Stimulated activated CD8-positive, alpha-beta memory T cell treated with anti-CD3 and anti-CD28 coated beads, Interleukin-2, amount 100 ng/mL, for 48 hours (primary cell): Measurements from ENCODE around the gene SNTB2.
A peak's percentile ranks its signal among the peaks of the same experiment; 100 is the strongest.

Source experiments
- DNase-seq, 2 donors: peaks; one replicate each; pipeline ENCODE4 v3.0.0-alpha.2; 2020; ENCODE audit warnings: low read depth in 2 of 2

Gene SNTB2

GRCh38 chr16:69318911-69319289 lies 131.9 kb downstream of the SNTB2 start:
- DNase-seq: no peak

GRCh38 chr16:69319381-69319780 lies 132.4 kb downstream of the SNTB2 start:
- DNase-seq: no peak

DNA sequence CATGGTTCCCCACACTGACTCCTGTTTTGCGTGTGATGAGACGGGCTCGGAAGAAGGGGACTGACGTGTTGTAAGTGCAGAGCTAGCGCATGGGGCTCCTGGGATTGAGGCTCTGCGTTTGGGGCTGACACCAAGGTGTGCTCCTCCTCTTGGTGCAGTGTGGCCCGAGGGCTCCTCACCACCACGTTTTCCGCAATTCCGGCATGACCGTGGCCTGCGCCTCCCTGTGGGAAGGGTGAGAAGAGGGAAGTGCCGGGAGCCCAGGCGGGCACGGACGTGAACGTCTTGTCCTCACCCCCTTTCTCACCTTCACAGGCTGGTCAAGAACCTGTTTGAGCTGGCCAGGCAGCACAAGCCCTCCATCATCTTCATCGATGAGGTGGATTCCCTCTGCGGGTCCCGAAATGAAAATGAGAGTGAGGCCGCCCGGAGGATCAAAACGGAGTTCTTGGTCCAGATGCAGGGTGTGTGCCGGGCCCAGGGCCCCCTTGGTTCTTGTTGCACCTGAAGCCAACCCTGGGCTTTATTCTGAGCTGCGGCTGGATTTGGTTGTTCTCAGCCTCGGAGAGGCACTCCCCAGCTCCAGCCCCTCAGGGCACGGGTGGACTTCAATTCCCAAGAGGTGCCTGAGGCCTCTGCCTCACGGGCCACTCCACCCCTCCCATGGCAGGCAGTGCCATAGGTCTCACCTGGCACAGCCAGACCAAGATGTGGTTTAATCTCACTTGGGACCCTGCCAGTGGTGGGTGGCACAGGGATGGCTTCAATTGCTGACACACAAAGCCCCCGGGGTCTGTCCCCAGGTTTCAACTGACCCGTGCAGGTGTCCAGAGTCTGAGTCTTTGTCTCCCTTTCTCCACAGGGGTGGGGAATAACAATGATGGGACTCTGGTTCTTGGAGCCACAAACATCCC lies 133.1 kb downstream of the SNTB2 start:
- no peak for DNase-seq

DNA sequence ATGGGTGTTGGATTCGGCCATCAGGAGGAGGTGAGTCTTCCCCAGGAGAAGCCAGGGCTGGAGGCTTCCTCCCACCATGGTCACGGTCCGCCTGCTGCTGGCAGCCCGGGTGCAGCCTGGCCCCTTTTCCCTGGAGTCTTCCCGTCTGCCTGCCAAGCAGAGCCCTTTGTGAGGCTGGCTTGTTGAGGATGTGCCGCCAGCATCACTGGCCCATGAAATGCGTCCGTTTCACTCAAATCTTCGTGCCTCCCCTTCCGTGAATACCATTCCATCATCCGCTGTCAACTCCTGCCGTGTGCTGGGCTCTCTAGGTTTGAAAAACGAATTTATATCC lies 133.7 kb downstream of the SNTB2 start:
- DNase-seq: no peak

DNA sequence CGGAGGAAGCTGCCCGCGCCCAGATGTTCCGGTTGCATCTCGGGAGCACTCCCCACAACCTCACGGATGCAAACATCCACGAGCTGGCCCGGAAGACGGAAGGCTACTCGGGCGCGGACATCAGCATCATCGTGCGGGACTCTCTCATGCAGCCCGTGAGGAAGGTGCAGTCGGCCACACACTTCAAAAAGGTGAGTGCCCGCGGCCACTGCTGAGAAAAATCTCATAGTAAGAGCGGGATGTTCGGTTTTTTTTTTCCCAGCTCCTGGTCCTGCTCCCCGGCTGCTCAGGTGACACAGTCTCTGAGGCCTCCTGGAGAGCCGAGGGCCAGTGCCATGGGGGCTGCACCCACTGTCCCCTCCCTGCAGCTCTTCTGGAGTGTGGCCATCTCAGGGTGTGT lies 134.1 kb downstream of the SNTB2 start:
- no peak for DNase-seq

- DNase-seq: no peak
Observed at GRCh38 chr16:69322343-69322742, 135.4 kb downstream of the SNTB2 start.

DNA sequence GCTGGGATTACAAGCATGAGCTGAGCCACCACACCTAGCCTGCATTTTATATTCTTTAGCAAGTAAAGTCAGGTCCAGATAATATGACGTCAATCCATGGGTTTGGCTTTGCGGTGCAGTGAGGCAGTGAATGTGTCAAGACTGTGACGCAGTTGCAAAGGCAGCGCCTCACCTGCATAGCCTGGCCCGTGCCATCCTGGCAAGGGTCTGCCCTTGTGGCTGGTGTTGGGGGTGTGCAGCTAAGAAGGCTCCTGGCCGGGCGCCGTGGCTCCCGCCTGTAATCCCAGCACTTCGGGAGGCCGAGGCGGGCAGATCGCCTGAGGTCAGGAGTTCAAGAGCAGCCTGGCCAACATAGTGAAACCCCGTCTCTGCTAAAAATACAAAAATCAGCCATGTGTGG lies 136.5 kb downstream of the SNTB2 start:
- no peak for DNase-seq

DNA sequence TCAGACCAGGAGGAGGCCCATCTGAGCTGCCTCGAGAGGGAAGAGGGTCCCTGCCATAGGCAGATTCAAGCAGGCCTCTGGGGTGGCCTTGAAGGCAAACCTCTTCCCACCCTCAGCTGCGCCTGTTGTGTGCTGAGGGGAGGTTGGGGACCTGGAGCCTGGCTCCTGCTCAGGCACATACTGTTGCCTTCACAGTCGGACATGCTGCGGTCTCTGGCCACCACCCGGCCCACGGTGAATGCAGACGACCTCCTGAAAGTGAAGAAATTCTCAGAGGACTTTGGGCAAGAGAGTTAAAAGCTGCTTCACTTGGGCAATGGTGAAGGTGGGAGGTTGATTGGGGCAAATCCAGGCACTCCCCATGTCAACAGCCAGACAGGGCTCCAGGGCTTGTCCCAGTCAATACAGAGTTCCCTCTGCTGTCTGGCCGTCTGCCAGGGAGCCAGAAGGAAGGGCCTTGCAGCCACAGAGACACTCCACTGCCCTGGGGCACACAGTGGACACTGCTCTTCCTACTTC lies 137.1 kb downstream of the SNTB2 start:
- no peak for DNase-seq

- DNase-seq: no peak
Observed at GRCh38 chr16:69324585-69325253, 137.8 kb downstream of the SNTB2 start.

GRCh38 chr16:69325784-69326171 lies 138.8 kb downstream of the SNTB2 start:
- DNase-seq: no peak

- DNase-seq: no peak
Observed at GRCh38 chr16:69326172-69326873, 139.4 kb downstream of the SNTB2 start.

DNA sequence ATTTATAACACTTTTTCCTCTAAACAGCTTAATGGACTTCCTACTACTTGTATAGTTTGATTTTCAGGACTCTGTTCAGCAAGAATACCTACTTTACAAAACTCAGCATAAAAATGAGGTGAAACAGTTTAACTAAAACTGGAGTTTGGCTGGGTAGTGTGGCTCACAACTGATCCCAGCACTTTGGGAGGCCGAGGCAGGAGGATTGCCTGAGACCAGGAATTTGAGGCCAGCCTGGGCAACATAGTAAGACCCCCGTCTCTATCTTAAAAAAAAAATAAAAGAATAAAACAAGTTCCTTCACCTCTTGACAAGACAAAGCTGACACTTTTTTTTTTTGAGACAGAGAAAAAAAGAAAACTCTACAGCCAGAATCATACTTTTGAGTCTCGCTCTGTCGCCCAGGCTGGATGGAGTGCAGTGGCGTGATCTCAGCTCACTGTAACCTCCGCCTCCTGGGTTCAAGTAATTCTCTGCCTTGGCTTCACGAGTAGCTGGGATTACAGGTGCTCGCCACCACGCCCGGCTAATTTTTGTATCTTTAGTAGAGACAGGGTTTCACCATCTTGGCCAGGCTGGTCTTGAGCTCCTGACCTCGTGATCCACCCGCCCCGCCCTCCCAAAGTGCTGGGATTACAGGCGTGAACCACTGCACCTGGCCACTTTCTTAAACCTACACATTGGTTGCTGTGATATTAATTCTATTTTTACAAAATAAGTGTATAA lies 140.8 kb downstream of the SNTB2 start:
- no peak for DNase-seq

DNA sequence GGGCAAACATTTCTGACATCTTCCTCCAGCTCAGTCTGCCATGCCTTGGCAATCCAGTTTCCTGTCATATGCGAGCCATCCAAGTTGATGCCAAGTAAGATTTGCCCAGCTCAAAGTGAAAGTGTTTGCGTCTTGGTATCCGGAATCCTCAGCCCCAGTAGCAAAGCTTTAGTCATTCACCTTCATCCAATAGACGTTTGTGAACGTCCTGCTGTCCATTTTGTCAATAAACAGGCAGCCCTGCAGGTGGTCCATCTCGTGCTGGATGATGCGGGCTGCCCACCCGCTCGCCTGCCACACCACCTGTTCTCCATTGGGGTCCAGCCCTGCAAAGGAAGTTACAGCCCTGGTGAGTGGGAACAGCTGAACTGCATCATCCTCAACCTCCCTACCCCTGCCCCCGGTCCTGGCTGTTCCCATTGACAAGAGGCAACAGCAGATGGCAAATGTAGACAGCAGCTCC lies 141.9 kb downstream of the SNTB2 start:
- DNase-seq: no peak

DNA sequence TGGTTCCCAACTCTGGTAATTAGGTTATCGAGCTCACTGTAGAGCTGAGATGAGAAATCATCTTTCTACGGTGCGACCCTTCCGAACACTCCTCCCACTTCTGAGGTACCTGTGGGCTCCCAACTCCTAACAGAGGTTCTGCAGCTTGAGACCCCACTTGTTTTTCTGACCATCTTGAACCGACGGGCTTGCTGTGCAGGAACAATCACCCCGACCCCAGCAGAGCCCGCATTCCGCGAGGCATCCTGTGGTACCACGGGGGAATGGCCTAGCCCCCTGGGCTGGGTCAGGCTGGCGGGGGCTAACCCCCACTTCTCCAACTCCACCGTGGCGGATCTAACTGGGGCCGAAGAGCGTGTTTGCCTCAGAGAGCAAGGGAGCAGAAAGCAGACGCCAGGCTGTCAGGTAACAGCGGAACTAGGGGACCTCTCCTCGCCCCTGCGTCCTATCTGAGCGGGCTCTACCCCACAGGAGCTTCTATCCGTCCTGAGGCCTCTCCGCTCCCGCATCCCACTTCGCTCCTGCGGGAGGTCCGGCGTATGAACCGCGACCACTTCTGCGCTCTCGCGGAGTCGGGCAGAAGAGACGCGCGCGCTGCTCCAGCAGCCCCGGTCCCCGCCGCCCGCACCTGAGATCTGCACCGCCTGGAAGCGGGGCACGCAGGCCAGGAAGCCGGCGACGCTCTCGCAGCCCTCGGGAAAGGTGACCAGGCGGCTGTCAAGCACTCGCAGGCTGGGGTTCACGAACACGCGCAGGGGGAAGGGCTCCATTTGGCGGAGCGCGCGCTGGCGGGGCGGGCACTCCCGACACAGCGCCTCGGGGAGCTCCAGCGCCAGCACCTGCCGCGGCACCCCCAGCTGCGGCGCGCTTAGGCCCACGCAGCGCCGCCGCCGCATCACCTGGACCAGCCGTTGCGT lies 142.7 kb downstream of the SNTB2 start:
- peak in 1 of 2 donors; percentile 30 for DNase-seq

- peak; percentile 82 to 83 for DNase-seq
Observed at GRCh38 chr16:69330286-69331109, 143.5 kb downstream of the SNTB2 start, which contains the start of gene PDF. TSS of gene PDF (minus strand) at chr16:69330588. CDS start at chr16:69330570, 18 bp downstream.

DNA sequence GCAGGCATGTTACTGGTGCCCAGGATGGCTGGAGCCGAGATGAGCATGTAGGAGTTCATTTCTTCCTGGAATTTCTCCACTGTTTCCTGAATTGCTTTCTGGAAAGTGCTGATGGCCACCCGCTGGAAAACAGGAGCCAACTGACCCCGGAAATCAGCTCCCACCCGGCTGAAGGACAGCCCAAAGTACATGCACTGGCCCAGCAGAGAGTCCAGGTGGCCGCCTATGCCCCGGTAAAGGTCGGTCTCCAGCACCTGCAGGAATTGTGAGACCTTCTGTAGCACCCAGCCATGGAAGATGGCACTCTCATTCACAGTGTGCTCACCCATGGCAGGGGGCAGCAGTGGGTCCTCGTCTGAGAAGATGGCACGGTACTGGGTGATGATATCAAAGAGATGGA lies 147.7 kb downstream of the SNTB2 start:
- DNase-seq: no peak

DNA sequence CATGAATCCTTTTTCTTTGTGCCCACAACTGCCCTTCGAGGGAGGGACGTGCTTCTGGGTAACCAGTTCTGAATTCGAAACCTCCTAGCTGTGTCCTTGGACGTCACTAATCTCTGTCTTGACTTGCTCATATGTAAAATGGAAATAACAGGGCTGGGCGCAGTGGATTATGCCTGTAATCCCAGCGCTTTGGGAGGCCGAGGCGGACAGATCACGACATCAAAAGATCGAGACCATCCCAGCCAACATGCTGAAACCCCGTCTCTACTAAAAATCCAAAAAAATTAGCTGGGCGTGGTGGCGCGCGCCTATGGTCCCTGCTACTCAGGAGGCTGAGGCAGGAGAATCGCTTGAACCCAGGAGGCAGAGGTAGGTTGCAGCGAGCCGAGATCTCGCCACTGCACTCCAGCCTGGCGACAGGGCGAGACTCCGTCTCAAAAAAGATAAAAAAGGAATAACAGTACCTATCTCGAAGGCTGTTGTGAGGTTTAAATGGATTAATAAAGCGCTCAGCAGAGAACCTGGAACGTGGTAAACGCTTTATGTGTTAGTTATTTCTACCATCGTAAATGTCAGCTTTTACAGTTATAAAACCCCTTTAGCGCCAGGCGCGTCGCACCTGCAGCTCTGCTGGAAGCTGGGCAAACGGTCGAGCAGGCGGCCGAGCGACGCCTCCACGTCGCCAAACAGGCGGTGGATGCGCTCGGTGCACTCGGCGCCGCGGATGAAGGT lies 151.8 kb downstream of the SNTB2 start:
- peak; percentile 30 to 45 for DNase-seq

GRCh38 chr16:69339289-69340094 lies 152.5 kb downstream of the SNTB2 start, which contains the start of the genes COG8 and NIP7:
TSS of gene COG8 (minus strand) at chr16:69339564. CDS start at chr16:69339552, 12 bp downstream.
TSS of gene NIP7 (plus strand) at chr16:69339772. CDS start at chr16:69339830, 58 bp downstream.
- DNase-seq: peak; percentile 83 to 88
